HG02852 (cell line): ENCODE data around the gene PMFBP1.

ENCODE experiments used
- ATAC-seq: cut with Tn5 transposase; IDR thresholded peaks from one replicate; pipeline ENCODE4 v1.9.1; 2021; ENCODE audit warnings: mild to moderate bottlenecking, moderate library complexity; ENCODE audit not compliant: unreplicated experiment

The PMFBP1 gene

GRCh38 chr16:72137380-72138063 is 34.4 kb downstream of the PMFBP1 start:
- no peak for ATAC-seq

GRCh38 chr16:72134507-72134906 is 37.4 kb downstream of the PMFBP1 start:
- ATAC-seq = no peak

- ATAC-seq = no peak
These were observed 39.2 kb downstream of the PMFBP1 start for GRCh38 chr16:72132726-72133125.

- no peak for ATAC-seq
These were observed 40.9 kb downstream of the PMFBP1 start for GRCh38 chr16:72131036-72131435.

GRCh38 chr16:72129976-72130656 is 41.8 kb downstream of the PMFBP1 start:
- no peak for ATAC-seq

GRCh38 chr16:72128701-72129100 is 43.3 kb downstream of the PMFBP1 start:
- no peak for ATAC-seq

- no peak for ATAC-seq
These were observed 45.6 kb downstream of the PMFBP1 start for GRCh38 chr16:72126429-72126765.

GRCh38 chr16:72125635-72126428 is 46.1 kb downstream of the PMFBP1 start:
- ATAC-seq = no peak

GRCh38 chr16:72124761-72125634 is 47.0 kb downstream of the PMFBP1 start:
- ATAC-seq = peak; percentile 59

- ATAC-seq = no peak
These were observed 47.8 kb downstream of the PMFBP1 start for GRCh38 chr16:72124148-72124547.

- ATAC-seq = no peak
These were observed 48.5 kb downstream of the PMFBP1 start for GRCh38 chr16:72123426-72123825.

GRCh38 chr16:72122916-72123315 is 49.0 kb downstream of the PMFBP1 start:
- no peak for ATAC-seq

- ATAC-seq = no peak
These were observed 49.6 kb downstream of the PMFBP1 start for GRCh38 chr16:72122308-72122707.

GRCh38 chr16:72120026-72120425 is 51.9 kb downstream of the PMFBP1 start:
- no peak for ATAC-seq

- no peak for ATAC-seq
These were observed 58.4 kb downstream of the PMFBP1 start for GRCh38 chr16:72113616-72113945.

GRCh38 chr16:72112906-72113615 is 58.9 kb downstream of the PMFBP1 start:
- no peak for ATAC-seq

GRCh38 chr16:72112452-72112792 is 59.5 kb downstream of the PMFBP1 start:
- ATAC-seq = no peak

GRCh38 chr16:72111657-72112451 is 60.1 kb downstream of the PMFBP1 start:
- no peak for ATAC-seq

GRCh38 chr16:72110662-72111615 is 61.0 kb downstream of the PMFBP1 start:
- no peak for ATAC-seq
